ENCODE data around the gene APEX1.

DNA sequence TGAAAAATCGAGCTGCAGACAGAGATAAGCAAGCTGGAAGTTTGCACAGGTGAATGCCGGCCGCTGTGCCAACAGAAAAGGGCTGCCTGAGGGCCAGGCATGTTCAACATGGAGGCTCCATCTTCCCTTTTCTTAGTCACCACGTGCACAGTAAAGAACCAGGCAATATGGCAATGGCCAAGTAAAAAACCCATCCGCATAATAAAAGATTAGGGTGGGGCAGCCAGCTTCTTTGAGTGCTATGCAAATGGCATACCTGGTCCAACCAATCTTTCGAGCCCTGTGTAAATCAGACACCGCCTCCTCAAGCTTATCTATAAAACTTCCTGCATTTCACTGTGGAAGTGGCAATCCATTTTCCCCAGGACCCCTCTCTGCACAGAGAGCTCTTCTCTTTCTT lies 30.9 kb downstream of the APEX1 start:
- TF ChIP-seq, protein P1, sequence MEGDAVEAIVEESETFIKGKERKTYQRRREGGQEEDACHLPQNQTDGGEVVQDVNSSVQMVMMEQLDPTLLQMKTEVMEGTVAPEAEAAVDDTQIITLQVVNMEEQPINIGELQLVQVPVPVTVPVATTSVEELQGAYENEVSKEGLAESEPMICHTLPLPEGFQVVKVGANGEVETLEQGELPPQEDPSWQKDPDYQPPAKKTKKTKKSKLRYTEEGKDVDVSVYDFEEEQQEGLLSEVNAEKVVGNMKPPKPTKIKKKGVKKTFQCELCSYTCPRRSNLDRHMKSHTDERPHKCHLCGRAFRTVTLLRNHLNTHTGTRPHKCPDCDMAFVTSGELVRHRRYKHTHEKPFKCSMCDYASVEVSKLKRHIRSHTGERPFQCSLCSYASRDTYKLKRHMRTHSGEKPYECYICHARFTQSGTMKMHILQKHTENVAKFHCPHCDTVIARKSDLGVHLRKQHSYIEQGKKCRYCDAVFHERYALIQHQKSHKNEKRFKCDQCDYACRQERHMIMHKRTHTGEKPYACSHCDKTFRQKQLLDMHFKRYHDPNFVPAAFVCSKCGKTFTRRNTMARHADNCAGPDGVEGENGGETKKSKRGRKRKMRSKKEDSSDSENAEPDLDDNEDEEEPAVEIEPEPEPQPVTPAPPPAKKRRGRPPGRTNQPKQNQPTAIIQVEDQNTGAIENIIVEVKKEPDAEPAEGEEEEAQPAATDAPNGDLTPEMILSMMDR (conservative IDR thresholded peaks at IDR 0.05) = no peak
- no peak for TF ChIP-seq ZFX (IDR thresholded peaks at IDR 0.05)

Measured in C4-2B (cell line).